Caco-2 (cell line): ENCODE measurements around the gene C10orf67. TPM values are rescaled to one million over a fixed set of nuclear protein-coding genes. Genes with fewer than 3 reads are reported as not detected.

ENCODE experiments used
- BruUV-seq: library from RNA; stranded (reverse); fragments of 400-500 nt; replicated peaks from 2 replicates; lab custom pipeline; 2021; lab: Mats Ljungman, UMichigan
- CTCF ChIA-PET: fragments of 300-600 bp; sonication (Branson Sonifier 250); formaldehyde crosslinking; loops from one replicate; lab custom pipeline; 2022; ENCODE audit warnings: antibody characterized with exemption; lab: Charles Lee
- POLR2A ChIA-PET: fragments of 300-600 bp; sonication (Branson Sonifier 250); formaldehyde crosslinking; loops from one replicate; lab custom pipeline; 2022; ENCODE audit warnings: antibody characterized with exemption; lab: Charles Lee
- DNase-seq, 2 experiments: peaks; one replicate each; pipeline versions ENCODE4 v3.0.0 to v3.0.0-alpha.2; 2020 to 2022
- H3K27me3 ChIP-seq: replicated peaks from 2 replicates; pipeline ENCODE4 v1.6.0; 2011; ENCODE audit warnings: low read length; ENCODE audit not compliant: control insufficient read depth, insufficient read depth
- H3K36me3 ChIP-seq: 2 replicates; pipeline ENCODE4 v1.5.1; 2011; ENCODE audit warnings: low read length; ENCODE audit not compliant: control insufficient read depth, insufficient read depth
- H3K4me1 ChIP-seq: fragments of 250-450 bp; sonication (Bioruptor Pico); 2 replicates; pipeline ENCODE4 v1.5.1; 2020; ENCODE audit warnings: mild to moderate bottlenecking
- H3K4me3 ChIP-seq: 2 replicates; pipeline ENCODE4 v1.5.1; 2011; ENCODE audit warnings: low read depth, mild to moderate bottlenecking, control low read depth, low read length
- H3K9me3 ChIP-seq: fragments of 250-450 bp; sonication (Bioruptor Pico); 2 replicates; pipeline ENCODE4 v1.5.1; 2020; ENCODE audit warnings: mild to moderate bottlenecking, moderate library complexity
- H3K27ac Mint-ChIP-seq: one replicate; pipeline ENCODE4 v1.8.0; 2022; ENCODE audit warnings: mixed read lengths; ENCODE audit not compliant: unreplicated experiment
- H3K27me3 Mint-ChIP-seq: one replicate; pipeline ENCODE4 v1.8.0; 2022; ENCODE audit warnings: mixed read lengths; ENCODE audit not compliant: insufficient read depth, unreplicated experiment
- H3K36me3 Mint-ChIP-seq: one replicate; pipeline ENCODE4 v1.8.0; 2022; ENCODE audit warnings: mild to moderate bottlenecking, mixed read lengths; ENCODE audit not compliant: insufficient read depth, unreplicated experiment
- H3K4me1 Mint-ChIP-seq: one replicate; pipeline ENCODE4 v1.8.0; 2022; ENCODE audit warnings: low read depth, mixed read lengths; ENCODE audit not compliant: unreplicated experiment
- H3K4me3 Mint-ChIP-seq: one replicate; pipeline ENCODE4 v1.8.0; 2022; ENCODE audit warnings: mild to moderate bottlenecking, moderate library complexity, mixed read lengths; ENCODE audit not compliant: unreplicated experiment
- H3K9me3 Mint-ChIP-seq: one replicate; pipeline ENCODE4 v1.8.0; 2022; ENCODE audit warnings: mixed read lengths; ENCODE audit not compliant: unreplicated experiment
- CTCF ChIP-seq, 2 experiments: fragments of 200-600 bp in 1 of 2; IDR thresholded peaks; 1 replicate in 1 of 2; 2 replicates in 1 of 2; pipeline versions ENCODE4 v1.5.1 to v1.8.0; 2011 to 2022; ENCODE audit warnings: antibody characterized with exemption in 1 of 2, control low read depth in 1 of 2, inconsistent platforms in 1 of 2, low read depth in 1 of 2, low read length in 1 of 2, mild to moderate bottlenecking in 1 of 2, moderate library complexity in 1 of 2; ENCODE audit not compliant: insufficient read depth in 1 of 2, severe bottlenecking in 1 of 2, unreplicated experiment in 1 of 2
- intact Hi-C: fragments of 100-400 bp; cut with micrococcal nuclease; formaldehyde crosslinking; loops from one replicate; pipeline ENCODE4 v1.10.0; 2022; ENCODE audit not compliant: unreplicated experiment
- total RNA-seq: library from RNA; stranded (reverse); gene quantifications from 2 replicates; pipeline ENCODE4 v1.2.3, GENCODE V29; 2022

The C10orf67 gene
- total RNA-seq, 1 experiment from 2014 or later: not detected

GRCh38 chr10:23338155-23338828 is 6.3 kb downstream of the C10orf67 start:
- peaks cover 20% of the 10 kb centered on the region for H3K27me3 Mint-ChIP-seq
- H3K4me1 Mint-ChIP-seq: no peaks in the 10 kb centered on the region
- no peaks in the 10 kb centered on the region for H3K36me3 Mint-ChIP-seq
- BruUV-seq: no TSS peak
- no peaks in the 10 kb centered on the region for H3K9me3 ChIP-seq
- no peaks in the 10 kb centered on the region for H3K9me3 Mint-ChIP-seq
- H3K27ac Mint-ChIP-seq: no peak overlapping the region
- no peaks in the 10 kb centered on the region for H3K4me1 ChIP-seq
- no peak overlapping the region for H3K4me3 ChIP-seq
- H3K27me3 ChIP-seq: no peaks in the 10 kb centered on the region
- peak in 1 of 2 experiments; percentile 29 for DNase-seq
- ChIA-PET CTCF (interaction anchor here (0.5 to 0.6 kb wide), 3 partner anchors 67 to 1370 kb away, joined by 3 to 5 read pairs (median 3); no protein-coding TSS in a partner anchor), POLR2A (no interaction called here)
- no peaks in the 10 kb centered on the region for H3K36me3 ChIP-seq
- intact Hi-C loops: no loop called here
- peak in 1 of 2 experiments; percentile 45 for TF ChIP-seq CTCF (IDR thresholded peaks at IDR 0.05; ENCODE audit: insufficient read depth in 1 of 2, low read depth in 1 of 2, low read length in 1 of 2, severe bottlenecking in 1 of 2, unreplicated experiment in 1 of 2)
- no peak overlapping the region for H3K4me3 Mint-ChIP-seq

GRCh38 chr10:23337616-23338015 is 7.0 kb downstream of the C10orf67 start:
- H3K27ac Mint-ChIP-seq: no peak overlapping the region
- no TSS peak for BruUV-seq
- no peaks in the 10 kb centered on the region for H3K36me3 ChIP-seq
- no peak overlapping the region for H3K4me3 Mint-ChIP-seq
- ChIA-PET CTCF (interaction anchor here (0.7 kb wide), 1 partner anchor 179 kb away, joined by 3 read pairs; no protein-coding TSS in a partner anchor), POLR2A (no interaction called here)
- no peaks in the 10 kb centered on the region for H3K9me3 Mint-ChIP-seq
- TF ChIP-seq CTCF (IDR thresholded peaks at IDR 0.05; ENCODE audit: insufficient read depth in 1 of 2, low read depth in 1 of 2, low read length in 1 of 2, severe bottlenecking in 1 of 2, unreplicated experiment in 1 of 2): no peak
- DNase-seq: no peak
- no peaks in the 10 kb centered on the region for H3K4me1 ChIP-seq
- no peaks in the 10 kb centered on the region for H3K9me3 ChIP-seq
- no peaks in the 10 kb centered on the region for H3K36me3 Mint-ChIP-seq
- no peak overlapping the region for H3K4me3 ChIP-seq
- intact Hi-C loops: no loop called here
- no peaks in the 10 kb centered on the region for H3K27me3 ChIP-seq
- H3K4me1 Mint-ChIP-seq: no peaks in the 10 kb centered on the region
- peaks cover 20% of the 10 kb centered on the region for H3K27me3 Mint-ChIP-seq

- no peaks in the 10 kb centered on the region for H3K9me3 Mint-ChIP-seq
- intact Hi-C loops: no loop called here
- no peak for TF ChIP-seq CTCF (IDR thresholded peaks at IDR 0.05; ENCODE audit: insufficient read depth in 1 of 2, low read depth in 1 of 2, low read length in 1 of 2, severe bottlenecking in 1 of 2, unreplicated experiment in 1 of 2)
- no peaks in the 10 kb centered on the region for H3K4me1 Mint-ChIP-seq
- no peaks in the 10 kb centered on the region for H3K36me3 ChIP-seq
- H3K27me3 Mint-ChIP-seq: peaks cover 12% of the 10 kb centered on the region
- H3K9me3 ChIP-seq: no peaks in the 10 kb centered on the region
- H3K36me3 Mint-ChIP-seq: no peaks in the 10 kb centered on the region
- ChIA-PET CTCF (no interaction called here), POLR2A (no interaction called here)
- no peaks in the 10 kb centered on the region for H3K27me3 ChIP-seq
- H3K4me3 Mint-ChIP-seq: no peak overlapping the region
- DNase-seq: no peak
- H3K27ac Mint-ChIP-seq: no peak overlapping the region
- H3K4me1 ChIP-seq: no peaks in the 10 kb centered on the region
- BruUV-seq: no TSS peak
- H3K4me3 ChIP-seq: no peak overlapping the region
These were observed 12.9 kb downstream of the C10orf67 start for GRCh38 chr10:23331567-23332301.
